H9 (cell line): ENCODE data around the gene CDHR2. TPM values are rescaled to one million over a fixed set of nuclear protein-coding genes. Genes with fewer than 3 reads are reported as not detected.
A peak's percentile ranks its signal among the peaks of the same experiment; 100 is the strongest.

Experiments
- DNase-seq: peaks from one replicate; pipeline ENCODE4 v3.0.0-alpha.2; 2017
- H2AFZ ChIP-seq: one replicate; pipeline ENCODE4 v1.6.1; 2013; ENCODE audit warnings: mild to moderate bottlenecking, low read length, control low read depth, moderate library complexity
- H2AK5ac ChIP-seq: 2 replicates; pipeline ENCODE4 v1.6.1; 2013; ENCODE audit warnings: low read length, control low read depth, mixed read lengths; ENCODE audit not compliant: insufficient read length
- H2BK120ac ChIP-seq: one replicate; pipeline ENCODE4 v1.6.1; 2013; ENCODE audit warnings: low read depth, mild to moderate bottlenecking, low read length, control low read depth, inconsistent platforms; ENCODE audit not compliant: poor library complexity, severe bottlenecking
- H2BK12ac ChIP-seq: 2 replicates; pipeline ENCODE4 v1.6.1; 2013; ENCODE audit warnings: low read length, control low read depth, mixed read lengths, low read depth; ENCODE audit not compliant: insufficient read length
- H2BK15ac ChIP-seq: 2 replicates; pipeline ENCODE4 v1.6.1; 2013; ENCODE audit warnings: low read depth, low read length, control low read depth
- H2BK20ac ChIP-seq: one replicate; pipeline ENCODE4 v1.6.1; 2013; ENCODE audit warnings: low read depth, mild to moderate bottlenecking, low read length, control low read depth, inconsistent platforms; ENCODE audit not compliant: poor library complexity, severe bottlenecking
- H2BK5ac ChIP-seq: 2 replicates; pipeline ENCODE4 v1.6.1; 2013; ENCODE audit warnings: low read length, control low read depth, mixed read lengths; ENCODE audit not compliant: insufficient read length
- H3K14ac ChIP-seq: 2 replicates; pipeline ENCODE4 v1.6.1; 2013; ENCODE audit warnings: low read length, control low read depth; ENCODE audit not compliant: insufficient read depth
- H3K18ac ChIP-seq: 2 replicates; pipeline ENCODE4 v1.6.1; 2013; ENCODE audit warnings: low read depth, mild to moderate bottlenecking, mixed read lengths, low read length, control low read depth; ENCODE audit not compliant: insufficient read length
- H3K23ac ChIP-seq: 2 replicates; pipeline ENCODE4 v1.6.1; 2013; ENCODE audit warnings: low read length, control low read depth, mixed read lengths, low read depth; ENCODE audit not compliant: insufficient read length
- H3K23me2 ChIP-seq: 2 replicates; pipeline ENCODE4 v1.6.1; 2013; ENCODE audit warnings: low read depth, mild to moderate bottlenecking, mixed read lengths, low read length, control low read depth; ENCODE audit not compliant: insufficient read length, poor library complexity, severe bottlenecking
- H3K27ac ChIP-seq: 2 replicates; pipeline ENCODE4 v1.5.1; 2013; ENCODE audit warnings: low read length, control low read depth, mixed read lengths, low read depth; ENCODE audit not compliant: insufficient read length
- H3K27me3 ChIP-seq: 2 replicates; pipeline ENCODE4 v1.6.1; 2013; ENCODE audit warnings: low read length, control low read depth, inconsistent platforms; ENCODE audit not compliant: insufficient read depth
- H3K4ac ChIP-seq: 2 replicates; pipeline ENCODE4 v1.6.1; 2013; ENCODE audit warnings: low read depth, mild to moderate bottlenecking, control low read depth, inconsistent platforms, low read length, moderate library complexity
- H3K4me1 ChIP-seq: 2 replicates; pipeline ENCODE4 v1.6.1; 2013; ENCODE audit warnings: low read length, control low read depth, inconsistent platforms; ENCODE audit not compliant: insufficient read depth
- H3K4me2 ChIP-seq: 2 replicates; pipeline ENCODE4 v1.6.1; 2013; ENCODE audit warnings: low read length, control low read depth, mixed read lengths; ENCODE audit not compliant: insufficient read length, insufficient read depth
- H3K56ac ChIP-seq: 2 replicates; pipeline ENCODE4 v1.6.1; 2013; ENCODE audit warnings: low read depth, mild to moderate bottlenecking, mixed read lengths, low read length, control low read depth; ENCODE audit not compliant: insufficient read length
- H3K79me1 ChIP-seq: 2 replicates; pipeline ENCODE4 v1.6.1; 2013; ENCODE audit warnings: low read depth, mild to moderate bottlenecking, moderate library complexity, low read length, control low read depth, inconsistent platforms; ENCODE audit not compliant: insufficient read depth, poor library complexity, severe bottlenecking
- H3K79me2 ChIP-seq: 2 replicates; pipeline ENCODE4 v1.6.1; 2013; ENCODE audit warnings: low read length, control low read depth, inconsistent platforms; ENCODE audit not compliant: insufficient read depth
- H3K9ac ChIP-seq: 2 replicates; pipeline ENCODE4 v1.6.1; 2013; ENCODE audit warnings: low read length, control low read depth, mixed read lengths; ENCODE audit not compliant: insufficient read length; ENCODE audit errors: extremely low read depth
- H3K9me3 ChIP-seq: one replicate; pipeline ENCODE4 v1.6.1; 2013; ENCODE audit warnings: low read depth, low read length, inconsistent platforms; ENCODE audit not compliant: control insufficient read depth
- H3T11ph ChIP-seq: one replicate; pipeline ENCODE4 v1.6.1; 2013; ENCODE audit warnings: mild to moderate bottlenecking, low read length, control low read depth, inconsistent platforms
- H4K20me1 ChIP-seq: one replicate; pipeline ENCODE4 v1.6.1; 2013; ENCODE audit not compliant: control insufficient read depth, insufficient read length, insufficient read depth
- H4K5ac ChIP-seq: 2 replicates; pipeline ENCODE4 v1.6.1; 2013; ENCODE audit warnings: low read depth, mild to moderate bottlenecking, mixed read lengths, low read length, control low read depth; ENCODE audit not compliant: insufficient read length
- H4K8ac ChIP-seq: replicated peaks from 2 replicates; pipeline ENCODE4 v1.6.1; 2013; ENCODE audit warnings: low read length, control low read depth, mixed read lengths, low read depth; ENCODE audit not compliant: insufficient read length
- H4K91ac ChIP-seq: 2 replicates; pipeline ENCODE4 v1.6.1; 2013; ENCODE audit warnings: low read depth, mild to moderate bottlenecking, moderate library complexity, mixed read lengths, low read length, control low read depth; ENCODE audit not compliant: insufficient read length
- H3K27ac Mint-ChIP-seq, 3 experiments: 2 replicates in 2 of 3; 3 replicates in 1 of 3; pipeline ENCODE4 v1.8.0; 2020 to 2021; ENCODE audit warnings: mixed read lengths in 3 of 3, mild to moderate bottlenecking in 1 of 3, moderate library complexity in 1 of 3
- H3K27me3 Mint-ChIP-seq: 2 replicates; pipeline ENCODE4 v1.8.0; 2021; ENCODE audit warnings: low read depth, mild to moderate bottlenecking, moderate library complexity, mixed read lengths
- H3K36me3 Mint-ChIP-seq, 3 experiments: 2 replicates in 2 of 3; 3 replicates in 1 of 3; pipeline ENCODE4 v1.8.0; 2020 to 2021; ENCODE audit warnings: low read depth in 3 of 3, mixed read lengths in 3 of 3; ENCODE audit not compliant: insufficient read depth in 1 of 3
- H3K4me1 Mint-ChIP-seq, 2 experiments: 2 replicates each; pipeline ENCODE4 v1.8.0; 2020; ENCODE audit warnings: mixed read lengths in 2 of 2
- H3K4me3 Mint-ChIP-seq, 2 experiments: 2 replicates in 1 of 2; 3 replicates in 1 of 2; pipeline ENCODE4 v1.8.0; 2020 to 2021; ENCODE audit warnings: mild to moderate bottlenecking in 2 of 2, mixed read lengths in 2 of 2, moderate library complexity in 1 of 2
- H3K9me3 Mint-ChIP-seq, 2 experiments: 2 replicates in 1 of 2; 3 replicates in 1 of 2; pipeline ENCODE4 v1.8.0; 2020; ENCODE audit warnings: mild to moderate bottlenecking in 2 of 2, mixed read lengths in 2 of 2, moderate library complexity in 1 of 2
- WGBS: extraction: QIAGEN DNeasy Blood & Tissue Kit; methylation state at CpG from one replicate; pipeline ENCODE4 v1.1.7; 2013; ENCODE audit warnings: missing lambda C conversion rate, low lambda C conversion rate, mixed read lengths; ENCODE audit not compliant: insufficient read length; ENCODE audit errors: extremely low coverage; 5-methylcytosine and 5-hydroxymethylcytosine counted together
- total RNA-seq: library from RNA; stranded (reverse); gene quantifications from 2 replicates; pipeline ENCODE4 v1.2.1, GENCODE V29; 2021
- TF ChIP-seq, protein P1 (sequence below): fragments of 200-600 bp; sonication (generic); conservative IDR thresholded peaks from 3 replicates; pipeline ENCODE4 v1.8.0; 2021; ENCODE audit warnings: antibody characterized with exemption, mild to moderate bottlenecking

The CDHR2 gene
- total RNA-seq, 1 experiment from 2014 or later = 0.90 TPM

DNA sequence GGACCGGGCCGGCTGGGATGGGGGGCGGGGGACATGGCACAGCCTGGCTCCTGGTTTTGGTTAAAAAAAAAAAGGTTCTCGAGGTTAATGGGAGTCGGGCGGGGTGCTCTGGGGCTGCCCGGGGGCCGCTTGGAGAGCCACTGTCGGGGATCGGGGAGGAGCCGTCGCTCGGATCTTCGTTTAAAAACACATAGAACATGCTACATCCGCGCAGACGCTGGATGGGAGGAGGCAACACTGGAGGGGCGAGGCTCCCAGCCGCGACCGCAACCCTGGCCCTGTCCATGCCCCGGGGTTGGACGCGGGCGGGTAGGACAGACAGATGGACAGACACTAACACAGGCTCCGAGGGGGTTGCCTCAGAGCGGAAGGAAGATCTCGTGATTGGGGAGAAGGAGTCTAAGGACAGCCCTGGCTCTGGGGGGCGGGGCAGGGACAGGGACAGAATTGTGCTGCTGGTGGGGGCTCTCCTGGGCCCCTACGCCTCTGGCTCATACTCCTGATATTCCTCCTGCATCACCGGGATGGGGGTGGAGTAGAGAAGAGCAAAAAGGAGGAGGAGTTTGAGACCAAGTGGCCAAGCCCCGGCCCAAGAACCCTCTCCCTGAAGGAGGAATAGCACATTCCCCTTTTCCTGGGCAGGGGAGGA lies 71.3 kb downstream of the CDHR2 start:
- Histone ChIP-seq H3K9ac (no peak overlapping the region), H3K4me1 (no peaks in the 10 kb centered on the region), H3K23ac (no peak overlapping the region), H4K20me1 (no peaks in the 10 kb centered on the region), H3K9me3 (no peaks in the 10 kb centered on the region), H3K79me1 (no peaks in the 10 kb centered on the region), H2BK12ac (no peak overlapping the region), H4K5ac (no peak overlapping the region), H3K4me2 (no peak overlapping the region), H3T11ph (no peak overlapping the region), H3K4ac (no peak overlapping the region), H2AK5ac (no peak overlapping the region), H3K27me3 (peaks cover 2% of the 10 kb centered on the region; the same call in 1 of the 2 replicates), H3K56ac (no peak overlapping the region), H2BK15ac (no peak overlapping the region), H3K79me2 (no peaks in the 10 kb centered on the region), H2BK5ac (no peak overlapping the region), H2BK120ac (no peak overlapping the region), H2BK20ac (no peak overlapping the region), H2AFZ (no peak overlapping the region), H3K14ac (peak overlapping the region; percentile 31; the same call in 1 of the 2 replicates), H3K23me2 (peaks cover 6% of the 10 kb centered on the region), H3K18ac (no peak overlapping the region), H3K27ac (no peak overlapping the region), H4K91ac (no peak overlapping the region), H4K8ac (no peak overlapping the region)
- TF ChIP-seq, protein P1, sequence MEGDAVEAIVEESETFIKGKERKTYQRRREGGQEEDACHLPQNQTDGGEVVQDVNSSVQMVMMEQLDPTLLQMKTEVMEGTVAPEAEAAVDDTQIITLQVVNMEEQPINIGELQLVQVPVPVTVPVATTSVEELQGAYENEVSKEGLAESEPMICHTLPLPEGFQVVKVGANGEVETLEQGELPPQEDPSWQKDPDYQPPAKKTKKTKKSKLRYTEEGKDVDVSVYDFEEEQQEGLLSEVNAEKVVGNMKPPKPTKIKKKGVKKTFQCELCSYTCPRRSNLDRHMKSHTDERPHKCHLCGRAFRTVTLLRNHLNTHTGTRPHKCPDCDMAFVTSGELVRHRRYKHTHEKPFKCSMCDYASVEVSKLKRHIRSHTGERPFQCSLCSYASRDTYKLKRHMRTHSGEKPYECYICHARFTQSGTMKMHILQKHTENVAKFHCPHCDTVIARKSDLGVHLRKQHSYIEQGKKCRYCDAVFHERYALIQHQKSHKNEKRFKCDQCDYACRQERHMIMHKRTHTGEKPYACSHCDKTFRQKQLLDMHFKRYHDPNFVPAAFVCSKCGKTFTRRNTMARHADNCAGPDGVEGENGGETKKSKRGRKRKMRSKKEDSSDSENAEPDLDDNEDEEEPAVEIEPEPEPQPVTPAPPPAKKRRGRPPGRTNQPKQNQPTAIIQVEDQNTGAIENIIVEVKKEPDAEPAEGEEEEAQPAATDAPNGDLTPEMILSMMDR = no peak
- Mint-ChIP-seq H3K4me1 (peaks cover 6 to 30% of the 10 kb centered on the region in 2 experiments; a peak in 3 of 4 replicates), H3K36me3 (no peaks in the 10 kb centered on the region), H3K27ac (no peak overlapping the region), H3K9me3 (no peaks in the 10 kb centered on the region), H3K4me3 (peak overlapping the region; percentile 51 to 78), H3K27me3 (peaks cover 79% of the 10 kb centered on the region)
- WGBS = no CpG with 5 or more reads among the region's 32 CpGs
- peak; percentile 63 for DNase-seq
